WTC11 (cell line): ENCODE measurements around the gene DCXR. TPM values are rescaled to one million over a fixed set of nuclear protein-coding genes. Genes with fewer than 3 reads are reported as not detected.

ENCODE experiments used
- ATAC-seq: fragments of 200-7000 bp; cut with Tn5 transposase; 2 replicates; pipeline ENCODE4 v1.10.0; 2021; ENCODE audit warnings: mild to moderate bottlenecking, moderate library complexity
- CTCF ChIA-PET: fragments of 300-600 bp; sonication (Branson Sonifier 250); formaldehyde crosslinking; loops from one replicate; lab custom pipeline; 2021; ENCODE audit warnings: antibody characterized with exemption; lab: Charles Lee
- POLR2A ChIA-PET: fragments of 350-600 bp; sonication (Branson Sonifier 250); formaldehyde crosslinking; loops from one replicate; lab custom pipeline; 2021; ENCODE audit warnings: antibody characterized with exemption; lab: Charles Lee
- DNase-seq: peaks from one replicate; pipeline ENCODE4 v3.0.0; 2021; ENCODE audit warnings: low spot score
- H3K27ac Mint-ChIP-seq: 2 replicates; pipeline ENCODE4 v1.8.0; 2021; ENCODE audit warnings: mixed read lengths
- H3K27me3 Mint-ChIP-seq: 2 replicates; pipeline ENCODE4 v1.8.0; 2021; ENCODE audit warnings: low read depth, mild to moderate bottlenecking, moderate library complexity, mixed read lengths
- H3K36me3 Mint-ChIP-seq: 2 replicates; pipeline ENCODE4 v1.8.0; 2021; ENCODE audit warnings: mixed read lengths
- H3K4me1 Mint-ChIP-seq: 2 replicates; pipeline ENCODE4 v1.8.0; 2022; ENCODE audit warnings: mixed read lengths
- H3K4me3 Mint-ChIP-seq: 2 replicates; pipeline ENCODE4 v1.8.0; 2021; ENCODE audit warnings: mild to moderate bottlenecking, moderate library complexity, mixed read lengths
- H3K9me3 Mint-ChIP-seq: 2 replicates; pipeline ENCODE4 v1.8.0; 2021; ENCODE audit warnings: mixed read lengths
- AR ChIP-seq: fragments of 250-450 bp; sonication (Bioruptor Pico); IDR thresholded peaks from 2 replicates; pipeline ENCODE4 v1.9.0; 2021; ENCODE audit warnings: mild to moderate bottlenecking
- CREB1 ChIP-seq: sonication (generic); formaldehyde crosslinking; IDR thresholded peaks from 2 replicates; pipeline ENCODE4 v1.8.0; 2023; ENCODE audit warnings: mild to moderate bottlenecking, missing genetic modification reagents
- CREM ChIP-seq: sonication (generic); formaldehyde crosslinking; IDR thresholded peaks from 2 replicates; pipeline ENCODE4 v1.8.1; 2022; ENCODE audit warnings: mild to moderate bottlenecking, missing genetic modification reagents, moderate library complexity
- E2F1 ChIP-seq: sonication (generic); formaldehyde crosslinking; IDR thresholded peaks from 2 replicates; pipeline ENCODE4 v1.8.0; 2022; ENCODE audit warnings: mild to moderate bottlenecking, missing genetic modification reagents
- ESRRA ChIP-seq: sonication (generic); formaldehyde crosslinking; IDR thresholded peaks from 2 replicates; pipeline ENCODE4 v1.8.1; 2022; ENCODE audit warnings: mild to moderate bottlenecking, missing genetic modification reagents, borderline replicate concordance
- ETV6 ChIP-seq: sonication (generic); formaldehyde crosslinking; IDR thresholded peaks from 2 replicates; pipeline ENCODE4 v1.8.1; 2022; ENCODE audit warnings: mild to moderate bottlenecking, missing genetic modification reagents
- FOXJ3 ChIP-seq: sonication (generic); formaldehyde crosslinking; IDR thresholded peaks from 2 replicates; pipeline ENCODE4 v1.9.0; 2021; ENCODE audit warnings: missing genetic modification reagents, mild to moderate bottlenecking, borderline replicate concordance
- FOXK1 ChIP-seq: sonication (generic); formaldehyde crosslinking; IDR thresholded peaks from 2 replicates; pipeline ENCODE4 v1.8.0; 2022; ENCODE audit warnings: mild to moderate bottlenecking, moderate library complexity, missing genetic modification reagents
- FOXP4 ChIP-seq: sonication (generic); formaldehyde crosslinking; IDR thresholded peaks from 2 replicates; pipeline ENCODE4 v1.8.0; 2022; ENCODE audit warnings: mild to moderate bottlenecking, missing genetic modification reagents
- HMGA2 ChIP-seq: fragments of 250-450 bp; sonication (Bioruptor Pico); IDR thresholded peaks from 2 replicates; pipeline ENCODE4 v1.4.0; 2021; ENCODE audit warnings: mild to moderate bottlenecking, moderate library complexity
- MAX ChIP-seq: sonication (generic); formaldehyde crosslinking; IDR thresholded peaks from 2 replicates; pipeline ENCODE4 v1.8.0; 2022; ENCODE audit warnings: mild to moderate bottlenecking, missing genetic modification reagents
- MYBL2 ChIP-seq: sonication (generic); formaldehyde crosslinking; IDR thresholded peaks from 2 replicates; pipeline ENCODE4 v1.8.1; 2023; ENCODE audit warnings: mild to moderate bottlenecking, moderate library complexity, missing genetic modification reagents
- NFE2L1 ChIP-seq: sonication (generic); formaldehyde crosslinking; IDR thresholded peaks from 2 replicates; pipeline ENCODE4 v1.8.1; 2023; ENCODE audit warnings: missing genetic modification reagents
- NR1H2 ChIP-seq: sonication (generic); formaldehyde crosslinking; IDR thresholded peaks from 2 replicates; pipeline ENCODE4 v1.9.0; 2021; ENCODE audit warnings: mild to moderate bottlenecking, moderate library complexity, missing genetic modification reagents
- PREB ChIP-seq: sonication (generic); formaldehyde crosslinking; IDR thresholded peaks from 2 replicates; pipeline ENCODE4 v1.8.1; 2022; ENCODE audit warnings: mild to moderate bottlenecking, missing genetic modification reagents, moderate library complexity, borderline replicate concordance
- RELA ChIP-seq: sonication (generic); formaldehyde crosslinking; IDR thresholded peaks from 2 replicates; pipeline ENCODE4 v1.8.1; 2022; ENCODE audit warnings: missing genetic modification reagents, mild to moderate bottlenecking, borderline replicate concordance
- RORB ChIP-seq: fragments of 250-450 bp; sonication (Bioruptor Pico); IDR thresholded peaks from 2 replicates; pipeline ENCODE4 v1.9.0; 2021; ENCODE audit warnings: mild to moderate bottlenecking
- TEAD1 ChIP-seq: sonication (generic); formaldehyde crosslinking; IDR thresholded peaks from 2 replicates; pipeline ENCODE4 v1.8.0; 2022; ENCODE audit warnings: mild to moderate bottlenecking, missing genetic modification reagents
- TEAD4 ChIP-seq: sonication (generic); formaldehyde crosslinking; IDR thresholded peaks from 2 replicates; pipeline ENCODE4 v1.8.0; 2022; ENCODE audit warnings: mild to moderate bottlenecking, missing genetic modification reagents
- TP53 ChIP-seq: sonication (generic); formaldehyde crosslinking; IDR thresholded peaks from 2 replicates; pipeline ENCODE4 v1.8.1; 2023; ENCODE audit warnings: mild to moderate bottlenecking, missing genetic modification reagents
- ZBTB21 ChIP-seq: sonication (generic); formaldehyde crosslinking; IDR thresholded peaks from 2 replicates; pipeline ENCODE4 v1.8.1; 2023; ENCODE audit warnings: mild to moderate bottlenecking, missing genetic modification reagents, borderline replicate concordance
- ZMAT4 ChIP-seq: fragments of 250-450 bp; sonication (Bioruptor Pico); IDR thresholded peaks from 2 replicates; pipeline ENCODE4 v1.9.0; 2021; ENCODE audit warnings: mild to moderate bottlenecking
- ZNF138 ChIP-seq: sonication (generic); formaldehyde crosslinking; conservative IDR thresholded peaks from 2 replicates; pipeline ENCODE4 v1.8.1; 2022; ENCODE audit warnings: mild to moderate bottlenecking, moderate library complexity, missing genetic modification reagents
- ZNF423 ChIP-seq: fragments of 250-450 bp; sonication (Bioruptor Pico); IDR thresholded peaks from 2 replicates; pipeline ENCODE4 v2.1.2; 2022; ENCODE audit warnings: mild to moderate bottlenecking, moderate library complexity
- ZNF425 ChIP-seq: fragments of 250-450 bp; sonication (Bioruptor Pico); conservative IDR thresholded peaks from 2 replicates; pipeline ENCODE4 v1.9.0; 2021; ENCODE audit warnings: mild to moderate bottlenecking
- ZNF512 ChIP-seq: sonication (generic); formaldehyde crosslinking; IDR thresholded peaks from 2 replicates; pipeline ENCODE4 v1.8.1; 2022; ENCODE audit warnings: missing genetic modification reagents, borderline replicate concordance
- total RNA-seq: library from RNA; stranded (reverse); gene quantifications from 3 replicates; pipeline ENCODE4 v1.2.3, GENCODE V29; 2021

Gene DCXR
- total RNA-seq, 1 experiment from 2014 or later = 130 TPM

GRCh38 chr17:82030470-82031302, 6.8 kb downstream of the DCXR start:
- peaks cover 14% of the 10 kb centered on the region for H3K4me1 Mint-ChIP-seq
- peak overlapping the region; percentile 73 for H3K4me3 Mint-ChIP-seq
- POLR2A ChIA-PET = interaction anchor here (0.5 to 1.1 kb wide), 9 partner anchors 7 to 317 kb away, joined by 3 to 6 read pairs (median 3); partner anchors contain the start of genes CENPX and LRRC45
- no peaks in the 10 kb centered on the region for H3K27me3 Mint-ChIP-seq
- 0 out of 2 replicates have a peak, but pooled peaks cover 6% of the 10 kb centered on the region for H3K36me3 Mint-ChIP-seq
- no peaks in the 10 kb centered on the region for H3K9me3 Mint-ChIP-seq
- CTCF ChIA-PET = interaction anchor here (0.6 to 5.7 kb wide), 72 partner anchors 9 to 364 kb away, joined by 3 to 119 read pairs (median 5); partner anchors contain the start of genes ASPSCR1, CCDC137, CCDC57 and CENPX
- peak; percentile 50 for ATAC-seq
- H3K27ac Mint-ChIP-seq = no peak overlapping the region
- peak; percentile 91 for DNase-seq
- TF ChIP-seq MAX (peak; percentile 30), E2F1 (CRISPR knock-in tag) (no peak), HMGA2 (CRISPR knock-in tag) (no peak), FOXK1 (CRISPR knock-in tag) (0 out of 2 replicates have a peak, but pooled peaks have one; percentile 20), NFE2L1 (no peak), RORB (CRISPR knock-in tag) (no peak), CREB1 (no peak), FOXJ3 (no peak), NR1H2 (CRISPR knock-in tag) (no peak), ZNF423 (CRISPR knock-in tag) (no peak), ZBTB21 (CRISPR knock-in tag) (no peak), TEAD1 (CRISPR knock-in tag) (no peak; the same call in 1 of the 2 replicates), ZNF138 (CRISPR knock-in tag) (no peak), AR (CRISPR knock-in tag) (no peak), ZMAT4 (CRISPR knock-in tag) (no peak), ETV6 (CRISPR knock-in tag) (0 out of 2 replicates have a peak, but pooled peaks have one; percentile 17), CREM (CRISPR knock-in tag) (no peak), TEAD4 (CRISPR knock-in tag) (no peak), ZNF512 (no peak), ZNF425 (CRISPR knock-in tag) (no peak), ESRRA (CRISPR knock-in tag) (no peak), MYBL2 (CRISPR knock-in tag) (no peak), PREB (CRISPR knock-in tag) (no peak), TP53 (CRISPR knock-in tag) (no peak), RELA (CRISPR knock-in tag) (no peak), FOXP4 (CRISPR knock-in tag) (peak; percentile 44)
